Activated CD4-positive, alpha-beta T cell treated with anti-CD3 and anti-CD28 coated beads, Interleukin-2, amount 50 U/mL, for 4 hours (primary cell): ENCODE data around the gene MET.
"Not testable (repeated sequence)": the region's sequence is repeated elsewhere in the genome, so short reads cannot be mapped to it uniquely, and the experiment has no call there.

Source experiments
- DNase-seq, 2 experiments: peaks; one replicate each; pipeline ENCODE4 v3.0.0-alpha.2; 2020

MET gene

GRCh38 chr7:116754186-116754585 is 82.2 kb downstream of the MET start:
- DNase-seq = no peak

- no peak for DNase-seq
Observed at GRCh38 chr7:116757283-116757682, 85.3 kb downstream of the MET start.

GRCh38 chr7:116759642-116760041 is 87.6 kb downstream of the MET start:
- not testable (repeated sequence) for DNase-seq

GRCh38 chr7:116762971-116763370 is 91.0 kb downstream of the MET start:
- DNase-seq = no peak

- no peak for DNase-seq
Observed at GRCh38 chr7:116763647-116764046, 91.7 kb downstream of the MET start.

GRCh38 chr7:116766881-116767280 is 94.9 kb downstream of the MET start:
- DNase-seq = no peak

GRCh38 chr7:116769546-116769945 is 97.5 kb downstream of the MET start:
- DNase-seq = no peak

- no peak for DNase-seq
Observed at GRCh38 chr7:116770941-116771340, 98.9 kb downstream of the MET start.

GRCh38 chr7:116771640-116772039 is 99.6 kb downstream of the MET start:
- DNase-seq = no peak

GRCh38 chr7:116772423-116772863 is 100.4 kb downstream of the MET start:
- no peak for DNase-seq

GRCh38 chr7:116772926-116773749 is 101.1 kb downstream of the MET start:
- DNase-seq = no peak

GRCh38 chr7:116776046-116776445 is 104.0 kb downstream of the MET start:
- no peak for DNase-seq

GRCh38 chr7:116776610-116777289 is 104.8 kb downstream of the MET start:
- DNase-seq = no peak

- no peak for DNase-seq
Observed at GRCh38 chr7:116777651-116778281, 105.8 kb downstream of the MET start.

GRCh38 chr7:116779216-116779615 is 107.2 kb downstream of the MET start:
- no peak for DNase-seq

GRCh38 chr7:116779931-116780330 is 107.9 kb downstream of the MET start:
- no peak for DNase-seq

GRCh38 chr7:116780521-116780920 is 108.5 kb downstream of the MET start:
- DNase-seq = no peak

GRCh38 chr7:116780966-116781365 is 109.0 kb downstream of the MET start:
- no peak for DNase-seq

GRCh38 chr7:116781584-116781983 is 109.6 kb downstream of the MET start:
- DNase-seq = no peak

- no peak for DNase-seq
Observed at GRCh38 chr7:116782177-116782711, 110.2 kb downstream of the MET start.

- DNase-seq = no peak
Observed at GRCh38 chr7:116783666-116784318, 111.8 kb downstream of the MET start.

- no peak for DNase-seq
Observed at GRCh38 chr7:116784647-116785046, 112.7 kb downstream of the MET start.

GRCh38 chr7:116785843-116786242 is 113.8 kb downstream of the MET start:
- no peak for DNase-seq
